ENCODE measurements around the gene KRT33B.

The KRT33B gene

GRCh38 chr17:41369713-41370112, at the start of gene KRT33B:
TSS of gene KRT33B (minus strand) at chr17:41369813. CDS start at chr17:41369750, 63 bp downstream.
- no peaks in the 10 kb centered on the region for H3K27me3 Mint-ChIP-seq
- H3K27ac Mint-ChIP-seq = no peak within 1 kb of the TSS
- H3K9me3 Mint-ChIP-seq = no peaks in the 10 kb centered on the region
- H3K36me3 Mint-ChIP-seq (ENCODE audit: low read depth) = no peaks in the 10 kb centered on the region
- H3K4me3 Mint-ChIP-seq = no peak within 1 kb of the TSS
- H3K4me1 Mint-ChIP-seq (ENCODE audit: low read depth) = no peaks in the 10 kb centered on the region

GRCh38 chr17:41418116-41418860, 48.7 kb upstream of the KRT33B start:
- no peak overlapping the region for H3K27ac Mint-ChIP-seq
- H3K4me3 Mint-ChIP-seq = no peak overlapping the region
- no peaks in the 10 kb centered on the region for H3K9me3 Mint-ChIP-seq
- no peaks in the 10 kb centered on the region for H3K36me3 Mint-ChIP-seq (ENCODE audit: low read depth)
- no peaks in the 10 kb centered on the region for H3K4me1 Mint-ChIP-seq (ENCODE audit: low read depth)
- H3K27me3 Mint-ChIP-seq = peaks cover 4% of the 10 kb centered on the region

GRCh38 chr17:41417576-41418015, 48.0 kb upstream of the KRT33B start:
- H3K4me1 Mint-ChIP-seq (ENCODE audit: low read depth) = no peaks in the 10 kb centered on the region
- no peaks in the 10 kb centered on the region for H3K9me3 Mint-ChIP-seq
- no peak overlapping the region for H3K4me3 Mint-ChIP-seq
- H3K27me3 Mint-ChIP-seq = peaks cover 4% of the 10 kb centered on the region
- no peak overlapping the region for H3K27ac Mint-ChIP-seq
- no peaks in the 10 kb centered on the region for H3K36me3 Mint-ChIP-seq (ENCODE audit: low read depth)

GRCh38 chr17:41417127-41417526, 47.5 kb upstream of the KRT33B start:
- H3K27me3 Mint-ChIP-seq = peaks cover 4% of the 10 kb centered on the region
- H3K9me3 Mint-ChIP-seq = no peaks in the 10 kb centered on the region
- H3K4me3 Mint-ChIP-seq = no peak overlapping the region
- no peaks in the 10 kb centered on the region for H3K36me3 Mint-ChIP-seq (ENCODE audit: low read depth)
- no peak overlapping the region for H3K27ac Mint-ChIP-seq
- H3K4me1 Mint-ChIP-seq (ENCODE audit: low read depth) = no peaks in the 10 kb centered on the region

GRCh38 chr17:41416479-41416878, 46.9 kb upstream of the KRT33B start:
- Mint-ChIP-seq H3K27ac (no peak overlapping the region), H3K4me1 (ENCODE audit: low read depth) (no peaks in the 10 kb centered on the region), H3K4me3 (no peak overlapping the region), H3K36me3 (ENCODE audit: low read depth) (no peaks in the 10 kb centered on the region), H3K27me3 (peaks cover 4% of the 10 kb centered on the region), H3K9me3 (no peaks in the 10 kb centered on the region)

- Mint-ChIP-seq H3K9me3 (no peaks in the 10 kb centered on the region), H3K27ac (no peak overlapping the region), H3K36me3 (ENCODE audit: low read depth) (no peaks in the 10 kb centered on the region)
These were observed 46.3 kb upstream of the KRT33B start for GRCh38 chr17:41415833-41416335.

GRCh38 chr17:41415411-41415810, 45.8 kb upstream of the KRT33B start:
- H3K36me3 Mint-ChIP-seq (ENCODE audit: low read depth) = no peaks in the 10 kb centered on the region

More at GRCh38 chr17:41415833-41416335, 46.3 kb upstream of the KRT33B start:
- H3K27me3 Mint-ChIP-seq = peaks cover 4% of the 10 kb centered on the region
- H3K4me3 Mint-ChIP-seq = no peak overlapping the region
- H3K4me1 Mint-ChIP-seq (ENCODE audit: low read depth) = no peaks in the 10 kb centered on the region

GRCh38 chr17:41413982-41414381, 44.4 kb upstream of the KRT33B start:
- H3K27ac Mint-ChIP-seq = no peak overlapping the region
- no peaks in the 10 kb centered on the region for H3K36me3 Mint-ChIP-seq (ENCODE audit: low read depth)
- H3K4me3 Mint-ChIP-seq = no peak overlapping the region
- peaks cover 3% of the 10 kb centered on the region for H3K4me1 Mint-ChIP-seq (ENCODE audit: low read depth)
- H3K9me3 Mint-ChIP-seq = no peaks in the 10 kb centered on the region
- H3K27me3 Mint-ChIP-seq = peaks cover 4% of the 10 kb centered on the region

More at GRCh38 chr17:41415411-41415810, 45.8 kb upstream of the KRT33B start:
- peaks cover 4% of the 10 kb centered on the region for H3K27me3 Mint-ChIP-seq
- H3K9me3 Mint-ChIP-seq = no peaks in the 10 kb centered on the region
- H3K4me1 Mint-ChIP-seq (ENCODE audit: low read depth) = no peaks in the 10 kb centered on the region
- no peak overlapping the region for H3K27ac Mint-ChIP-seq
- no peak overlapping the region for H3K4me3 Mint-ChIP-seq

- H3K27me3 Mint-ChIP-seq = peaks cover 4% of the 10 kb centered on the region
- H3K4me1 Mint-ChIP-seq (ENCODE audit: low read depth) = peaks cover 4% of the 10 kb centered on the region
- no peak overlapping the region for H3K4me3 Mint-ChIP-seq
- H3K9me3 Mint-ChIP-seq = no peaks in the 10 kb centered on the region
- H3K27ac Mint-ChIP-seq = no peak overlapping the region
- no peaks in the 10 kb centered on the region for H3K36me3 Mint-ChIP-seq (ENCODE audit: low read depth)
These were observed 43.8 kb upstream of the KRT33B start for GRCh38 chr17:41413353-41413957.

GRCh38 chr17:41411072-41411840, 41.6 kb upstream of the KRT33B start:
- Mint-ChIP-seq H3K27ac (no peak overlapping the region), H3K9me3 (no peaks in the 10 kb centered on the region), H3K27me3 (peaks cover 4% of the 10 kb centered on the region), H3K36me3 (ENCODE audit: low read depth) (no peaks in the 10 kb centered on the region), H3K4me1 (ENCODE audit: low read depth) (peaks cover 4% of the 10 kb centered on the region), H3K4me3 (no peak overlapping the region)

- H3K4me1 Mint-ChIP-seq (ENCODE audit: low read depth) = peaks cover 34% of the 10 kb centered on the region
- no peak overlapping the region for H3K27ac Mint-ChIP-seq
- no peak overlapping the region for H3K4me3 Mint-ChIP-seq
These were observed 37.6 kb upstream of the KRT33B start for GRCh38 chr17:41407226-41407625.

GRCh38 chr17:41406205-41406604, 36.6 kb upstream of the KRT33B start:
- Mint-ChIP-seq H3K27ac (no peak overlapping the region), H3K27me3 (peaks cover under 1% of the 10 kb centered on the region), H3K4me1 (ENCODE audit: low read depth) (peaks cover 38% of the 10 kb centered on the region), H3K4me3 (no peak overlapping the region), H3K9me3 (no peaks in the 10 kb centered on the region), H3K36me3 (ENCODE audit: low read depth) (no peaks in the 10 kb centered on the region)

More at GRCh38 chr17:41407226-41407625, 37.6 kb upstream of the KRT33B start:
- Mint-ChIP-seq H3K9me3 (no peaks in the 10 kb centered on the region), H3K27me3 (no peaks in the 10 kb centered on the region), H3K36me3 (ENCODE audit: low read depth) (no peaks in the 10 kb centered on the region)

GRCh38 chr17:41404024-41404671, 34.5 kb upstream of the KRT33B start:
- Mint-ChIP-seq H3K27ac (peak overlapping the region; percentile 86), H3K4me1 (ENCODE audit: low read depth) (peaks cover 36% of the 10 kb centered on the region), H3K4me3 (peak overlapping the region; percentile 46), H3K36me3 (ENCODE audit: low read depth) (peaks cover 4% of the 10 kb centered on the region), H3K9me3 (no peaks in the 10 kb centered on the region), H3K27me3 (peaks cover 11% of the 10 kb centered on the region)

- Mint-ChIP-seq H3K4me3 (peak overlapping the region; percentile 38), H3K36me3 (ENCODE audit: low read depth) (peaks cover 4% of the 10 kb centered on the region), H3K4me1 (ENCODE audit: low read depth) (peaks cover 33% of the 10 kb centered on the region), H3K27me3 (peaks cover 11% of the 10 kb centered on the region), H3K27ac (peak overlapping the region; percentile 86), H3K9me3 (no peaks in the 10 kb centered on the region)
These were observed 33.9 kb upstream of the KRT33B start for GRCh38 chr17:41403404-41404023.
